Body of pancreas (tissue), 4 donors: ENCODE measurements around the gene AGAP3.

Source experiments
- POLR2A ChIP-seq, 3 donors: fragments of 450-650 bp; IDR thresholded peaks; one replicate each; pipeline ENCODE4 v1.6.1; 2016; ENCODE audit warnings: antibody characterized with exemption in 3 of 3, mild to moderate bottlenecking in 2 of 3
- TF ChIP-seq, protein P1 (sequence below), 7 experiments: fragments of 450-650 bp in 4 of 7; fragments of 200-600 bp in 3 of 7; sonication (generic) in 3 of 7; IDR thresholded peaks; one replicate each; pipeline ENCODE4 v1.5.1; 2016 to 2019; ENCODE audit warnings: antibody characterized with exemption in 7 of 7

- TF ChIP-seq, protein P1, sequence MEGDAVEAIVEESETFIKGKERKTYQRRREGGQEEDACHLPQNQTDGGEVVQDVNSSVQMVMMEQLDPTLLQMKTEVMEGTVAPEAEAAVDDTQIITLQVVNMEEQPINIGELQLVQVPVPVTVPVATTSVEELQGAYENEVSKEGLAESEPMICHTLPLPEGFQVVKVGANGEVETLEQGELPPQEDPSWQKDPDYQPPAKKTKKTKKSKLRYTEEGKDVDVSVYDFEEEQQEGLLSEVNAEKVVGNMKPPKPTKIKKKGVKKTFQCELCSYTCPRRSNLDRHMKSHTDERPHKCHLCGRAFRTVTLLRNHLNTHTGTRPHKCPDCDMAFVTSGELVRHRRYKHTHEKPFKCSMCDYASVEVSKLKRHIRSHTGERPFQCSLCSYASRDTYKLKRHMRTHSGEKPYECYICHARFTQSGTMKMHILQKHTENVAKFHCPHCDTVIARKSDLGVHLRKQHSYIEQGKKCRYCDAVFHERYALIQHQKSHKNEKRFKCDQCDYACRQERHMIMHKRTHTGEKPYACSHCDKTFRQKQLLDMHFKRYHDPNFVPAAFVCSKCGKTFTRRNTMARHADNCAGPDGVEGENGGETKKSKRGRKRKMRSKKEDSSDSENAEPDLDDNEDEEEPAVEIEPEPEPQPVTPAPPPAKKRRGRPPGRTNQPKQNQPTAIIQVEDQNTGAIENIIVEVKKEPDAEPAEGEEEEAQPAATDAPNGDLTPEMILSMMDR (IDR thresholded peaks at IDR 0.05), result no peak
- TF ChIP-seq POLR2A (IDR thresholded peaks at IDR 0.05), result peak in 1 of 3 donors; percentile 50
These were observed 29.7 kb downstream of the AGAP3 start for GRCh38 chr7:151115836-151116418.
